ENCODE data around the gene CPEB4.

Gene CPEB4

GRCh38 chr5:173911623-173912022 lies 23.5 kb downstream of the CPEB4 start:
- in situ Hi-C loops (cut with MboI; ENCODE audit: low sequenced_read_pairs), result no loop called here

- in situ Hi-C loops (cut with MboI; ENCODE audit: low sequenced_read_pairs), result no loop called here
Observed at GRCh38 chr5:173913686-173914321, 25.7 kb downstream of the CPEB4 start.

GRCh38 chr5:173915310-173916014 lies 27.3 kb downstream of the CPEB4 start:
- in situ Hi-C loops (cut with MboI; ENCODE audit: low sequenced_read_pairs), result no loop called here

GRCh38 chr5:173916233-173916632 lies 28.1 kb downstream of the CPEB4 start:
- in situ Hi-C loops (cut with MboI; ENCODE audit: low sequenced_read_pairs), result no loop called here

GRCh38 chr5:173917788-173918786 lies 29.9 kb downstream of the CPEB4 start:
- in situ Hi-C loops (cut with MboI; ENCODE audit: low sequenced_read_pairs), result no loop called here

GRCh38 chr5:173919443-173919842 lies 31.3 kb downstream of the CPEB4 start:
- in situ Hi-C loops (cut with MboI; ENCODE audit: low sequenced_read_pairs), result no loop called here

- in situ Hi-C loops (cut with MboI; ENCODE audit: low sequenced_read_pairs), result no loop called here
Observed at GRCh38 chr5:173920024-173920753, 32.0 kb downstream of the CPEB4 start.

GRCh38 chr5:173920866-173921555 lies 32.9 kb downstream of the CPEB4 start:
- in situ Hi-C loops (cut with MboI; ENCODE audit: low sequenced_read_pairs), result no loop called here

GRCh38 chr5:173922527-173922926 lies 34.4 kb downstream of the CPEB4 start:
- in situ Hi-C loops (cut with MboI; ENCODE audit: low sequenced_read_pairs), result no loop called here

- in situ Hi-C loops (cut with MboI; ENCODE audit: low sequenced_read_pairs), result no loop called here
Observed at GRCh38 chr5:173923218-173924095, 35.3 kb downstream of the CPEB4 start.

- in situ Hi-C loops (cut with MboI; ENCODE audit: low sequenced_read_pairs), result no loop called here
Observed at GRCh38 chr5:173924899-173925298, 36.8 kb downstream of the CPEB4 start.

GRCh38 chr5:173925449-173926071 lies 37.4 kb downstream of the CPEB4 start:
- in situ Hi-C loops (cut with MboI; ENCODE audit: low sequenced_read_pairs), result no loop called here

GRCh38 chr5:173926359-173926758 lies 38.2 kb downstream of the CPEB4 start:
- in situ Hi-C loops (cut with MboI; ENCODE audit: low sequenced_read_pairs), result no loop called here

- in situ Hi-C loops (cut with MboI; ENCODE audit: low sequenced_read_pairs), result no loop called here
Observed at GRCh38 chr5:173928871-173929574, 40.9 kb downstream of the CPEB4 start.

GRCh38 chr5:173932695-173933139 lies 44.6 kb downstream of the CPEB4 start:
- in situ Hi-C loops (cut with MboI; ENCODE audit: low sequenced_read_pairs), result no loop called here

- in situ Hi-C loops (cut with MboI; ENCODE audit: low sequenced_read_pairs), result no loop called here
Observed at GRCh38 chr5:173933901-173934300, 45.8 kb downstream of the CPEB4 start.

GRCh38 chr5:173935396-173935795 lies 47.2 kb downstream of the CPEB4 start:
- in situ Hi-C loops (cut with MboI; ENCODE audit: low sequenced_read_pairs), result no loop called here

- in situ Hi-C loops (cut with MboI; ENCODE audit: low sequenced_read_pairs), result no loop called here
Observed at GRCh38 chr5:173940269-173940668, 52.1 kb downstream of the CPEB4 start.
